ENCODE results near the gene SMG9. TPM values are rescaled to one million over a fixed set of nuclear protein-coding genes. Genes with fewer than 3 reads are reported as not detected.
"Not testable (repeated sequence)": the region's sequence is repeated elsewhere in the genome, so short reads cannot be mapped to it uniquely, and the experiment has no call there.

SMG9 gene
- total RNA-seq, 1 donor from 2014 or later: 71.9 TPM

DNA sequence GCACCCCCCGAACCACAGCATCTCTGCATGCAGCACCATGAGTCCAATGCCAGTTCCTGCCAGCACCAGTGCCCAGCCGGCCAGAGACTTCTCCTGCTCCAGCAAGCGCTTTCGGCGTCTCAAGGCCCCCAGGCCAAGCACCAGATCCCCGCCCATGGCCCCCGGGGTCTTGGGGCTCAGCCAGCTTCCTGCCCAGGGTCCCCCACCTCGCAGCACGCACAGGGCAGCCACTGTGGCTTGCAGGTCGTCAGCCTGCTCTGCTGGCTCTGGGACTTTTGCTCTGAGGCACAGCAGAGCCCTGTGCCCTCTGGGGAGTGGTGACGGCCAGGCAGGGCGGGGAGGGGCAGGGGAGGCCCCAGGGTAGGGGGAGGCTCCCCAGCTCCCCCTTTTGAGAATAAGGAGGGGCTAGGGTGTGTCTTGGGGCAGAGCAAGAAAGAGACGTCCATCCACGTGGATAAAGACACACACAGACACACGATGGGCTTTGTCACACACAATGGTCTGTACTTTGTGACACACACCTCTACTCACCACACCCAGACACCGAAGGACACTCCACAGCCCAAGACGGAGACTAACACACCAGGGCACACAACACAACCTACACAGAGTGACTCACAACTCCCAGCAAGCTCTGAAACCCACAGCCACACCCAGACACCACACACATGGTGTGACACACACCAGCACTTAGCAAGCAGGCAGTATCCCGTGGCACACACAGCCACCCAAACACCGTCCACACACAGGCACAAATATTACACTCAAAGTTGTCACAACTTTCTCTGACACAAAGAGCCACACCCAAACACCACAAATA is 26.2 kb upstream of the SMG9 start, which contains the start of gene KCNN4:
Gene KCNN4 (minus strand): TSS at position 268 of the 820 bp plus-strand sequence. CDS start 112 bp downstream, at position 156.
- intact Hi-C loops (cut with micrococcal nuclease): loop anchor here (1.0 to 10.0 kb wide), 3 partner anchors 16 to 316 kb away; partner anchors contain the start of genes LYPD3 and SMG9

DNA sequence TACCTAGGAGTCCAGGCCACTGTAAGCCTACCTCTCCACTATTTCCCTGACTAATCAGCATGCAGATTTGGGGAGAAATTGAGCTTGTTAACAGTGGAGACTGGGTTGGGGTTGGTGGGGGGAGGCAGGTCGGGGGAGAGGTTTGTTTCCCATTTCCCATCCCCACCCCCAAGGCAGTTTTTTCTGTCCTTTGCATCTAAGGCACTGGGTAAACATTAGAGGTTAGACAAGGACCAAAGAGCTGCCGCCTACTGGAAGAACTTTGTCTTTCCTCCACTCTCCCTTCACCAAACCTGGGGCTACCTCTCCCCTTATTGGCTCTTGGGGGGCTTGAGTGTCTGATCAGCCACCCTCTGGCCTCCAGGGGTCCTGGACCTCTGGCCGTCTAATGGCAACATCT is 25.1 kb upstream of the SMG9 start:
- intact Hi-C loops (cut with micrococcal nuclease): loop anchor here (10.0 kb wide), 1 partner anchor 315 kb away; the partner anchor contains the start of gene LYPD3

DNA sequence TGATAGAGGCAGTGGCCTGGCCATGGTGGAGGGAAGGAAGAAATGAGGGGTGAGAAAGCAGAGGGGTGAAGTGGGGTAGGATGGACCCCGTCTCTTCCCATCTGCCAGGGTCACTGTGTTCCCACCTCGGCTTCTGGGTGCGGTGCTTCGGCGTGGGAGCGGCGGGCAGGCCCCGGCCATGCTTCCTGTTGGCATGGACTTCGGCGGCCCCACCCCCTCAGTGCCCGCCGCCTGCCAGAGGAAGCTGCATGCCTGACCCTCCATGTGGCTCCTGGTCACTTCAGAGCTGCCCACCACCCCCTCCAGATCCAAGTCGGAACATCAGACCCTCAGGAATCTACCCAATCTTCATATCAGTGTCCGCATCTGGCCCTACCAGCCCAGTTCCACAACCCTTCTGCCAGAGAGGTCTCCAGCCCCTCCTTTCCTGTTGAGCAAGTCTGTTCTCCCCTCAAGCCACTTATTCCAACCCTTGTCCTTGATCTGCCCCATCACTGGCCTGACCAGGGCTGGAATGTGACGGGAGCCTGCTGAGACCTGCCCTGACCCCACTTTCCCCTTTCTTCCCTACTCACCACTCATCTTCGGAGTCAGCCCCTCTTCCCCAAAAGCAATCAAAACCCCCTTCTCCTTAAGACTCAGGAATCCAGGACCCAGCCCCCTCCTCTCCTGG is 24.5 kb upstream of the SMG9 start:
- intact Hi-C loops (cut with micrococcal nuclease): no loop called here

DNA sequence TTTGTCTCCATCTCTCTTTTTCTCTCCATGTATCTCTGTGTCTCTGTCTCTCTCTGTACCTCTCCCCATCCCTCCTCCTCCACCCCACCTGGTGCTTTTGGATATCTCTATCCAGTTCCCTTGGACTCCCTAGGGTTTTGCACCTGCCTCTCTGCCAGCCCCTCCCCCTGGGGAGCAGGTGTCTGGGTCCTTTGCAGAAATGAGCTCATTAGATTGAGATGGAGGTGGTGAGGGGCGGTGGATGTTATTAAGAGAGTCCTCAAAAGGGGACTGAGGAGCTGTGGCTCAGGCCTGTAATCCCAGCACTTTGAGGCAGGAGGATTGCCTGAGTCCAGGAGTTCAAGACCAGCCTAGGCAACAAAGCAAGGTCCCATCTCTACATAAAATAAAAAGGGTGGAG is 23.9 kb upstream of the SMG9 start:
- intact Hi-C loops (cut with micrococcal nuclease): no loop called here

DNA sequence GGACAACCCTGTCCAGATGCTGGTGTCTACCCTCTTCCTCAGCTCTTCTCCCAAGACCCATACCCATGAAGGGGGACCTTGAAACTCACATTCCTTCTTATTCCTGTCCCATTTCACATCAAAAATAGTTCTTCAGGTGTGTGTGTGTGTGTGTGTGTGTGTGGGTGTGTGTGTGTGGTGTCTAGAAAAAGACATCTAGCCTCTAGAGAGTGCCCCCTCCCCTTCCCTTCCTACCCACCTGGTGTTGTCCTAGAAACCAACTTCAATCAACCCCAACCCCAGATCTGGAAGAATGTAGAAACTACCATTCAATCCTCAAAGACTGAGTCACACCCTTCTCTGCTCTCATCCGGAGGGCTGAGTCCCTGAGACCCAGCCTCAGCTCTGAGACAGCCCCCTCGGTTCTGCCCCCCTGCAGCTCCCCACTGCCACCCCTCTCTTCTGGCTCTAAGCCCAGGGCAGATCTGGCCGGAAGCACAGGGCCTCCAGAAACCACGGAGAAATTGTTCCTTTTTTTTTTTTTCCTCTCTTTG is 22.5 kb upstream of the SMG9 start:
- intact Hi-C loops (cut with micrococcal nuclease): no loop called here

DNA sequence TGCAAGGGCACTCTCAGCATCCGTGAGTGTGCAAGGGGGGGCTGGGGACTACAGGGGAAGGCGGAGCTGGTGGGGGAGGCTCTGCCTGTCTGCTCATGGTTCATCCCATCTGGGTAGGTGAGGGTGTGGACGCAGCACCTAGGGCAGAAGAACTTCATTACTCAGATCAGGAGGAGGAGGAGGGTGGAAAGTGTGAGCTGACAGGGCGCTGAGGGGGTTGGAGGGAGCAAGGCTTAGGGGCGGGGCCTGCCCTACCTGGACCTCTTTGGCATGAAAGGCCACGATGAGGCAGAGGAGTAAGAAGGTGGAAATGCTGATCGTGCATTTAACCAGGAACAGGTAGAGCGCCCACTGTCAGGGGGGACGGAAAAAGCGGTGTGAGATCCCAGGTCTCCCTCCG is 21.5 kb upstream of the SMG9 start:
- intact Hi-C loops (cut with micrococcal nuclease): no loop called here

DNA sequence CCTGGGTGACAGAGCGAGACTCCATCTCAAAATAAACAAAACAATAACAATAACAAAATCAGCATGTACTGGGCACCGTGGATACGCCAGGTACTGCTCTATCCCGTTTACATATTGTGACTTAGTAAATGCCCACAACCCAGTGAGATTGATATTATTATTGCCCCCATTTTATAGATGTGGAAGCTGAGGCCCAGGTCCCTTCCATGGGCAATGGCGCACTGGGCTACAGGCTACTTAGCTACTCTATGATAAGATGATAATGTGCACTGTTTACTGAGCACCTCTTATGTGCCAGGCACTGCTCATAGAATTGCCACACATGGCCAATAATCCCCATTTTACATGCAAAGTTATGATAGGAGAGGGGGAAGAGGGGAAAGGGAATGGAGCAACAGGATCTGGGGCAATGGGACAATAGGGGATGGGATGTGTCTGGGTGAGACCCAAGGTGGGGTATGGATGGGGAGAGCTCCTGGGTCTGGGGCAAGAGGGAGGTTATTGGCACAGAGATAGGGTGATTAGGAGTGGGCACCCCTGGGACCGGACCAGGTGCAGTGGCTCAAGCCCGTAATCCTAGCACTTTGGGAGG is 20.6 kb upstream of the SMG9 start:
- intact Hi-C loops (cut with micrococcal nuclease): no loop called here

DNA sequence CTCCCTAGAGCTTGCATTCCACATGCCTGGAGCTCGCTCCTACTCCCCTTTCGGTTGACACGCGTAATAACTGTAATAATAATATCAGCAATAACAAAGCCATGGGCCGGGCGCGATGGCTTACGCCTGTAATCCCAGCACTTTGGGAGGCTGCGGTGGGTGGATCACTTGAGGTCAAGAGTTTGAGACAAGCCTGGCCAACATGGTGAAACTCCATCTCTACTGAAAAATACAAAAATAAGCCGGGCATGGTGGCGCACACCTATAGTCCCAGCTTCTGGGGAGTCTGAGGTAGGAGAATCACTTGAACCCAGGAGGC is 20.1 kb upstream of the SMG9 start:
- intact Hi-C loops (cut with micrococcal nuclease): not testable (repeated sequence)

DNA sequence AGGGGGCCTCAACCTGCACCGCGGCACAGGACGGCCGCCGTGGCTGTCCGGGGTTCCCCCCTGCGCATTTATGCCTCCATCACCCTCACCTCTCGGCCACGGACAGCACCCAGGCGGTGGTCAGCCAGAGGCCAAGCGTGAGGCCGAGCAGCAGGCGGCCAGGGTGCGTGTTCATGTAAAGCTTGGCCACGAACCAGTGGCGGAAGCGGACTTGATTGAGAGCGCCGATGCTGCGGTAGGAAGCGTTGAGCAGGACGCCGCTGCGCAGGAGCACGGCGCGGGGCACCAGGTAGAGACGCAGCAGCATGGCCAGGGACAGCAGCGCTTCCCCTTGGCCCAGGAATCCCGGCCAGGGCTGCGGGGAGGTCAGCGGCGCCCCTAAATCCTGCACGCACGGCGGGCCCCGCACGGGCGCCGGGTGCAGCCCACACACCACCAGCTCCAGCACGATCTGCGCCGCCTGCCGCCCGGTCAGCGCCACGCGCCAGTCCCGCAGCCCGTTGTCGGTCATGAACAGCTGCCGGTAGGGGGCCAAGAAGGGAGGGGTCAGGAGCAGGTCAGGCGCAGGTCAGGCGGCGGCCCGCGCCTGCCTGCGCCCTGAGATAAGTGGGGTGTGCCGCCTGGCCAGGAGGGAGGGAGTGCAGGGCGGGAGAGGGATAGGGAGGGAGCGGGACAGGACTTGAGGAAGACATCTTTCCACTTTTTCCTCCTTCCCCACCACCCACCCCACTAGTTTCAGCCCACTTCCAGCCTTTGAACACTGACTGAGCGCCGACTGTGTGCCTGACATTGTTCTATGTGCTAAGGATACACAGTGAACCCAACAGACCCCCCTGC is 19.6 kb upstream of the SMG9 start:
- intact Hi-C loops (cut with micrococcal nuclease): no loop called here

DNA sequence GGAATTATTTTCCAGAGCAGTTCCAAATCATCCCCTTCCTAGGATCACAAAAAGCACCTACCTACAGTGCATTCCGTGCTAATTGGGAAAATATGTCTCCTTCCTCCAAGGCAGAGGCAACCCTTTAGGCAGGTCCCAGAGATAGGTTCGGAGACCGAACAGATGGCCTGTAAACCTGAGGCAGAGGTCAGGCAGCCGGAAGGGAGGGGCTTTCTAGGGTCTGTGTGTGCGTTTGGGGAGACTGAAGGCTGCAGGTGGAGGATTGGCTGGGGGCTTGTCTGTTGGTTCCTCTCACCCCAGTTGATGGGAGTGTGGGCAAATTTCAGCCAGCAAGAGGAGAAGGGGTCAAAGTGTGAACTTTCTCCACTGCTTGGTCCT is 19.0 kb upstream of the SMG9 start:
- intact Hi-C loops (cut with micrococcal nuclease): no loop called here

DNA sequence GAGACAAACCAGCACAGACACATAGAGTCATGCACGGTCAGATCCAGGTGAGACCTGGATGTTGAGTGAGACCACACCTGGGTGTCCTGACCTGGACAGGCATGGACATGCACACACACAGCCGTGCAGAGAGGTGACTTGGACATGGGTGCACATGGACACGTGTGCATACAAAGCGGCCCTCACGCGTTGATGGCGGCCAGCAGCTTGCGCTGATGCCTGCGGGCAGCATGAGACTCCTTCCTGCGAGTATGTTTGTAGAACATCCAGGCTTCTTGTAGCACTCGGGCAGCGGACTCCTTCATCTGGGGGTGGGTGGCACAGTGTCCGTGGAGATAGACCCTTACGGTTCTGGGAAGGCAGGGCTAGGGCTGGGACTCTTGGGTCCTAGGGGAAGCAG is 14.5 kb upstream of the SMG9 start:
- intact Hi-C loops (cut with micrococcal nuclease): loop anchor here (5.0 kb wide), 1 partner anchor 102 kb away; no protein-coding TSS in a partner anchor

DNA sequence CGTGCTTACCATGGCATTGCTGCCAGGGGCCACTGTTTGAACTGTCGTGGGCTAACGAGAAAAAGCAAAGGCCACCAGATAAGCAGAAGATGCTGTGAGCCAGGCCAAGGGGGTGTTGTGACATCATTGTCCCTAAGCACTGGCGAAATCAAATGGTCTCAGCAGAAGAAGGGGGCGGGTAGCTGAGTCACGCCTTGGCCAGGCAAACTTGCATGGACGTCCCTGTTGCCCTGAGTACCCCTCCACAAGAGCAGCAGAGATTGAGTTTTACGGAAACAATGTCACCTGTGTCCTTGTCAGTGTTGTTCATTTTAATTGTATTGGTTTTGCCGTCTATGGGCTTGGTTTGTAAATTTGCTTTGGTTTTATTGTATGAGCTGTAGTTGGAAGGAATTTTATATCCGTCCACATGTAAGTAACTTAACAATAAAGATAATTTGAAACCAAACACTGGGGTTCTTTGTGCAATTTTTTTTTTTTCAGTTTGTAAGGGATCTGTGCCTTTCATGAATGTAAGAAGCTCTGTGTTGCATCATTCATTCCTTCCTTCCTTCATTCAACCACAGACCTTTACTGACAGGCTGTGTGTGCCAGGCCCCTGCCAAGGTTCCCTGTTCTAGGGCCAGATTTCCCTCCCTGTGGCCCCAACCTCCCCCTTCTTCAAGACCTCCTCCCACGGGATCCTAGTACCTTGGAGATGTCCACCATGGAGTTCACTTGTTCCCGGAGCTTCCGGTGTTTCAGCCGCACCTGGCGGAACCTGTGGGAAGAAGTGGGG is 13.7 kb upstream of the SMG9 start:
- intact Hi-C loops (cut with micrococcal nuclease): loop anchor here (5.0 kb wide), 1 partner anchor 101 kb away; no protein-coding TSS in a partner anchor

DNA sequence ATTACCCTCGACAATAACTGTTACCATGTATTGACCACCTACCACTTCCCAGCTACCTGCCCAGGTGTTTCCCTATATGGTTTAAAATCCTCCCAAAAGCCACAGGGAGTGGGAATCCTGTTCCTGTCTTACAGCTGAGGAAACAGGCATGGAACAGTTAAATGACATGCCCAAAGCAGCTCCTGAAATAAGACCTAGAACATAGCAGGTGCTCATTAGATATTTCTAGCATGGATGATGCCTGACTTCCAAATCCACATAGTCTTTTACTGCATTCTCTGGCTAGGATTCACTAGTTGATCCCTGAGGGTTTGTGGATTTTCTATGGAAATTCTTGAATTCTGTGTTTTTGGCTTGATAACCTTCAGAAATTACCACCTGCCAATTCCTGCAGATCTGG is 13.1 kb upstream of the SMG9 start:
- intact Hi-C loops (cut with micrococcal nuclease): loop anchor here (5.0 kb wide), 1 partner anchor 101 kb away; no protein-coding TSS in a partner anchor

DNA sequence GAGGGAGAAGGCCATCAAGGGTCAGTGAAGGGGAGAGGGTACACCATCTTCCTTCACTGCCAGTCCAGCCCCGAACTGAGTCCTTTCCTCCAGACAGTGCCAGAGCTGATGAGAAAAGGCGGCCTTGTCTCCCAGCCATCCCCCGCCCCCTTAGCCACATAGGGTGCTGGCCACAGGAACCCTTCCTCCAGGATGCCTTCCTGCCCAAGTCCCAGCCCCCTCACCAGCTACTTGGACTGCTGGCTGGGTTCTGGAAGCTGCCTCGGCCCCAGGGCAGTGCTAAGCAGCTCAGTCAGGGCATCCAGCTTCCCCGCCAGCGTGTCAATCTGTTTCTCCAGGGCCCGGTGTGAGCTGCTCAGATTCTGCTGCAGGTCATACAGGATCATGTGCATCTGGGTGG is 12.6 kb upstream of the SMG9 start:
- intact Hi-C loops (cut with micrococcal nuclease): loop anchor here (5.0 kb wide), 1 partner anchor 100 kb away; no protein-coding TSS in a partner anchor

DNA sequence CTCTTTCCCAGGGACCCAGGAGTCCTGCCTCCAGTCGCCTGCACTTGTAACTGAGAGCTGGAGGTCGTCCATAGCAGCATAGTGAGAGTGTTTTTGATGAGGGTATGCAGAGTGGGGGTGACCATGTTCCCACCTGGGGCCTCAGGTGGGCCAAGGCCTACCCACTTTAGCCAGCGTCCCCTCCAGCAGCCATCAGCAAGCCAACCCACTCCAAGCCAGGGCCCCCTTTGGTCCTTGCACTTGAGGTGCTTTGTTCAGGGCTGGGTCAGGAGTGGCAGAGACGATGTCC is 11.9 kb upstream of the SMG9 start:
- intact Hi-C loops (cut with micrococcal nuclease): loop anchor here (5.0 kb wide), 1 partner anchor 99 kb away; no protein-coding TSS in a partner anchor

DNA sequence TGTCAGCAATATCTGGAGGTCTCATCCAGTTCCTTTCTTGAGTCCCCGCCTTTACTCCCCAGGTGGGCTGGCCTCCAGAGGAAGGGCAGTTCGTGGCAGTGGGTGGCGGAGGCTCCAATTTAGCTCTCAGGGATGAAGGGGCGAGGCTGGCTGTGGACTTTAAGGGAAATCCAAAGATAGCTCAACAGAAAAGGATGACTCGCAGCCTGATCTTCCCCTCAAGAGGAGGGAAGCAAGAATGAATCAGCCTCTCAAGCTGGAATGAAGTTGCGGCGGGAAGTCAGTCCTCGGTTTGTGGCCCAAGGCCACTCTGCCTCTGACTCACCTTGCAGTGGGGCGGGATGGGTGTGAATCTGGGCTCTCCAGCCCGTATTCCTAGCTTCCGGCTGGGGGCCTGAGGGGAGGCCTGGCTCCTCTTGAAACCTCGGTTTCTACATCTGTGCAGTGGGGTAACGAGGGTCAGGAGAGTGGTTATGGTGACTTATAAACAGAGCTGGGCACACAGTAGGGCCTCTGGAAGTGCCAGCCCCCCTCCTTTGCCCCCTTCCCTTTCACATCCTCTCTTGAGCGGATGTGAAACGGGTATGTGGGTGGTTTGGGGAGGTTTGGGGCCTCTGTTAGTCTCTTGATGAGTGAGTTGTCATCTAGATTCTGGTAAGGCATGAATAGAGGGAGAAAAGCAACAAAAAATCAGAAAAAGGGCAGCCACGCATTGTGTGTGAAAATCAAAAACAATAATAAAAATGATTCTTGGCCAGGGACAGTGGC is 10.5 kb upstream of the SMG9 start:
- intact Hi-C loops (cut with micrococcal nuclease): loop anchor here (1.0 to 5.0 kb wide), 4 partner anchors 11 to 98 kb away; partner anchors contain the start of gene SMG9

DNA sequence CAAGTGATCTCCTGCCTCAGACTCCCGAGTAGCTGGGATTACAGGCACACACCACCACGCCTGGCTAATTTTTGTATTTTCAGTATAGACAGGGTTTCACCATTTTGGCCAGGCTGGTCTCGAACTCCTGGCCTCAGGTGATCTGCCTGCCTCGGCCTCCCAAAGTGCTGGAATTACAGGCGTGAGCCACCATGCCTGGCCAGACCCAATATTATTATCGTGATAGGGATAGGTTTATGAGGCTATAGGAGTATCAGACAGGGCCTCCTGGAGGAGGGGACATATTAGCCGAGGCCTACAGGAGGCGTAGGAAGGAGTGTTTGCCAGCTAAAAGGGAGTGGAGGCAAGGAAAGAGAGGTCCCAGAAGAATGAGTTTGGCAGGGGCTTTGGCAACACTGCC is 9.9 kb upstream of the SMG9 start:
- intact Hi-C loops (cut with micrococcal nuclease): loop anchor here (1.0 to 5.0 kb wide), 4 partner anchors 10 to 97 kb away; partner anchors contain the start of gene SMG9

DNA sequence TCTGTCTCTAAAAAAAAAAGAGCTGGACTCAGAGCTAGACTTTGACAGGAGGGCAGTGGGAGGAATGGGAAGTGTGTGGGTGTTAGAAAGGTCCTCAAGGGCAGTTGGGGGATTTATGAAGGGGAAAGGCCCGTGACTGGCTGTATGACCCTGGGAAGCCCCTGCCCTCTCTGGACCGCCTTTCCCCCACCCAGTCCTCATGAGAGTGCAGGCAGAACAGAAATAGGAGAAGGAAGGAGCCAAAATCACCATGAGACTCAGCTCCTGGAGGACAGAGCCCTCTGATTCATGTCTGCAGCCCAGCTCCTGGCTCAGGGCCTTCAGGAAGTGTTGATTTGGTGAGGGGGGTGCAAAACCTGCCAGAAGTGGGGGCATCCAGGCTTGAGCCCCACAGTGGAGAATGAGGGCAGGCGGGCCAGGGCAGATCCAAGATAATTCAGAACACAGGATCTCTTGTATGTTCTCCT is 8.7 kb upstream of the SMG9 start:
- intact Hi-C loops (cut with micrococcal nuclease): no loop called here

DNA sequence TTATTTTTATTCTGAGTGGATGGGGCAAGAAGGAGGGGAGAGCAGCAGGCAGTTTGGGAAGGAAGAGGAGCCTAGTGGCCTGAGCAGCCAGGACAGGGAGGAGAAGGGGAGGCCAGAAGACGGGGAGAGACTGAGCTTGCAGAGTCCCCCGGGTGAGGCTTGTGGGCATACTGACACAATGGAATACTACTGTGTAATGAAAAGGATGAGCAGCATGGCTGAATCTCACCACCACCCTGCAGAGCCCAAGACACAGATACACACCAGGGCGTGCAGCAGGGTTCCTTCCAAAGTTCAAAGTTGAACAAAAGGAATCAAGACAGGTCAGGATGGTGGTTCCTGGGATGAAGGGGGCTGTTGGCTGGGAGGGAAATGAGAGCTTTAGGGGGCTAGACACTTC is 8.1 kb upstream of the SMG9 start:
- intact Hi-C loops (cut with micrococcal nuclease): no loop called here
